ENCODE results near the gene SIAH2. TPM values are rescaled to one million over a fixed set of nuclear protein-coding genes. Genes with fewer than 3 reads are reported as not detected.

The SIAH2 gene
- total and polyA plus RNA-seq, 9 donors = 18.0 to 98.7 (median 37.1) TPM

DNA sequence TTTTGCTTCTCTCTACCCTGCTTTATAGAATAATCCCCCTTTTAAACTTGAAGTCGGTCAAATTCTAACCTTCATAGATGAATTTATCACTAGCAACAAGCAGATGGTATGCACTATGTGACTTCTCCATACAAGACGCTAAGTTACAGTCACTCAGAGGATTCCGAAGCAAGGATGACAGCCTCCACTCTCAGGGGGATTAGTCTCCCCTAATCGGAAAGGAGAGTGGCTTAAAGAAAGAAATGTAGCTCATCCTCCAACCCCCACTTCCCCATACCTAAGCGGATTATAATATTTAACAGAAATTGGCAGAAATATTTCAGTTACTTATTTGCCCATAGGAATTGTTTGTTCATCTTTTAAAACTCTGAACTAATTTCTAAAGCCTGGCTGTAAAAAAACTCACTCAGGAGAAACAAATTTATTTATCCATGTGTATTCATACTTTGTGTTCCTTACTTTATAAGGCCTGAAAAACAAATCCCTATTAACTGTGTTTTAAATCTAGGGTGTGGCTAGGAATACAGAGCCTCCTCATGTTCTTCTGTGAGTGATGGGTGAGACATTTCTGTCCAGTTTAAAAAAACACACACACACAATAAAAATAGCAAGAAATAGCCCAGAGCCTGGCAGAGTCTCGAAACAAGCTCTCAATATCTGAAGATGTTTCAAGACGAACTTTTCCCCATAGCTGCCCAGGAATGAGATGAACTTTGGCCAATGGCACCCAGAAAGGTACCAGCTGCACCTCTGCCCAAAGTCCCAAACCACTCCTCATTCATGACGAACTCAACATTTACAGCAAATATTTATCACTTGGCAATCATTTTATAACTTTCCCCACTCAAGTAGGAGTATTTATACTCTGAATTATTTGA lies 18.7 kb downstream of the SIAH2 start:
- H3K27ac ChIP-seq = no peak overlapping the region
- intact Hi-C loops (cut with DNase I) = no loop called here
- H3K4me1 ChIP-seq (ENCODE audit: insufficient read depth) = peaks cover 39% of the 10 kb centered on the region

GRCh38 chr3:150743508-150743907 lies 19.5 kb downstream of the SIAH2 start:
- Histone ChIP-seq H3K27ac (no peak overlapping the region), H3K9me3 (no peaks in the 10 kb centered on the region), H3K27me3 (no peaks in the 10 kb centered on the region), H3K4me1 (ENCODE audit: insufficient read depth) (peaks cover 36% of the 10 kb centered on the region), H3K4me3 (no peak overlapping the region), H3K36me3 (no peaks in the 10 kb centered on the region)
- DNase-seq = no peak
- TF ChIP-seq POLR2A (IDR thresholded peaks at IDR 0.05) (no peak), EP300 (IDR thresholded peaks at IDR 0.05) (no peak), CTCF (IDR thresholded peaks at IDR 0.05) (no peak)
- WGBS, 3 donors = 54 to 57% (median 55%) methylated on average over 2 of the region's 2 CpGs
- intact Hi-C loops (cut with DNase I) = no loop called here

More for the DNA sequence above, 18.7 kb downstream of the SIAH2 start:
- no peak for DNase-seq
- TF ChIP-seq EP300 (IDR thresholded peaks at IDR 0.05) = no peak
- no peak for TF ChIP-seq POLR2A (IDR thresholded peaks at IDR 0.05)
- no peak for TF ChIP-seq CTCF (IDR thresholded peaks at IDR 0.05)
- Histone ChIP-seq H3K36me3 (no peaks in the 10 kb centered on the region), H3K4me3 (no peak overlapping the region), H3K27me3 (no peaks in the 10 kb centered on the region), H3K9me3 (no peaks in the 10 kb centered on the region)
- 60 to 66% (median 61%) methylated on average over 8 of the region's 8 CpGs for WGBS, 3 donors

- Histone ChIP-seq H3K36me3 (no peaks in the 10 kb centered on the region), H3K4me1 (ENCODE audit: insufficient read depth) (peaks cover 36% of the 10 kb centered on the region), H3K9me3 (no peaks in the 10 kb centered on the region), H3K27me3 (no peaks in the 10 kb centered on the region), H3K4me3 (no peak overlapping the region), H3K27ac (no peak overlapping the region)
- TF ChIP-seq CTCF (IDR thresholded peaks at IDR 0.05) = no peak
- no peak for TF ChIP-seq EP300 (IDR thresholded peaks at IDR 0.05)
- TF ChIP-seq POLR2A (IDR thresholded peaks at IDR 0.05) = no peak
- 92 to 97% (median 96%) methylated on average over 4 of the region's 4 CpGs for WGBS, 3 donors
- no peak for DNase-seq
- intact Hi-C loops (cut with DNase I) = no loop called here
Measured at GRCh38 chr3:150742679-150743078, 20.3 kb downstream of the SIAH2 start.

DNA sequence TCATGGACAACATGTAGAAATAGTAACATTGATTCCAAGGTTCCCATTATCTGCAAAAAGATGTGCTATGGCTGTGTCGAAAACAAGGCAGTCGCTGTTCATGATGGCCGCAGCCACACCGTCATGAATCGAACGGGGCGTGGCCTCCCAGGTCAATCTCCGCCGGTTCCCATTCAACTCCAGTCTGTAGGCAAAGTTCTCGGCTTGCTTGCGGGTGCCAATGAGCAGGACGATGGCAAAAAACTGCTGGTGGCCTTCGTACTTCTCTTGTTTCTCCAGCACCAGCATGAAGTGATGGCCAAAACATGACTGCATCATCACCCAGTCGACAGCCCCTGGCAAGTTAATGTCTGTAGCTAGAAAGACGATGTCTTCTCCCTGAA lies 20.8 kb downstream of the SIAH2 start:
- intact Hi-C loops (cut with DNase I) = no loop called here
- H3K27ac ChIP-seq = no peak overlapping the region

More for the DNA sequence above, 20.8 kb downstream of the SIAH2 start:
- no peak overlapping the region for H3K4me3 ChIP-seq
- TF ChIP-seq EP300 (IDR thresholded peaks at IDR 0.05) = no peak
- TF ChIP-seq CTCF (IDR thresholded peaks at IDR 0.05) = no peak
- no peak for TF ChIP-seq POLR2A (IDR thresholded peaks at IDR 0.05)
- peaks cover 33% of the 10 kb centered on the region for H3K4me1 ChIP-seq (ENCODE audit: insufficient read depth)
- WGBS, 3 donors = 95 to 97% (median 96%) methylated on average over 15 of the region's 15 CpGs
- no peak for DNase-seq
- no peaks in the 10 kb centered on the region for H3K36me3 ChIP-seq
- no peaks in the 10 kb centered on the region for H3K27me3 ChIP-seq
- no peaks in the 10 kb centered on the region for H3K9me3 ChIP-seq

Data from ovary (tissue), 9 donors.